Hematopoietic multipotent progenitor cell treated with erythropoietin and hydrocortisone succinate and interleukin-3 and kit ligand, for 8 days (in vitro differentiated cells): Measurements from ENCODE around the gene STPG3.

Source experiments
- DNase-seq: peaks from one replicate; pipeline ENCODE4 v3.0.0-alpha.2; 2015

Gene STPG3

DNA sequence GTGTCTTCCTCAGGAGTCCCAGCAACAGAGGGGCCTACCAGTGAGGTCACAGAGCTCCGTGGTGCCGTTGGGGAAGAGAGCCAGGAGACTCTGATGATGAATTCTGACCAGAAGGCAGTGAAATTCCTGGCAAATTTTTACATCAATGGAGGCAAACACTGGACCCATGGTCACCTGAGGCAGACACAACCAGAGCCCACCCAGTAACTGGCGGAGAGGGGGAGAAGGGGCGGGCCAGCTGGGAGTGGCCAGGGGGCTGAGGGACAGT is at the start of gene STPG3:
Gene STPG3, plus strand, starts transcription at position 93 of the 268 bp plus-strand sequence. Its CDS starts 1 bp downstream, at position 94.
- DNase-seq = no peak

DNA sequence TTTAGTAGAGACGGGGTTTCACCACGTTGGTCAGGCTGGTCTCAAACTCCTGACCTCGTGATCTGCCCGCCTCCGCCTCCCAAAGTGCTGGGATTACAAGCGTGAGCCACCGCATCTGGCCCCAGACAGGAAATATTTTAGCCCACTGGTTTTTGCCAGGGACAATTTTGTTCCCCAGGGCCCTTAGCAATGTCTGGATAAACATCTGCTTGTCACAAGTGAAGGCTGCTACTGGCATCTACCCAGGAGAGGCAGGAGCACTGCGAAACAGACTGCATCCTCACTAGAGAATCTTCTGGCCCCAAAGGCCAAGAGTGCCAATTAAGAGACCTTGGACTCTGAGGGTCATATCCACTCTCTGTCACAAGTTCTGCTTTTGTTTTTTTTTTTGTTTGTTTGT is 48.1 kb upstream of the STPG3 start:
- no peak for DNase-seq

DNA sequence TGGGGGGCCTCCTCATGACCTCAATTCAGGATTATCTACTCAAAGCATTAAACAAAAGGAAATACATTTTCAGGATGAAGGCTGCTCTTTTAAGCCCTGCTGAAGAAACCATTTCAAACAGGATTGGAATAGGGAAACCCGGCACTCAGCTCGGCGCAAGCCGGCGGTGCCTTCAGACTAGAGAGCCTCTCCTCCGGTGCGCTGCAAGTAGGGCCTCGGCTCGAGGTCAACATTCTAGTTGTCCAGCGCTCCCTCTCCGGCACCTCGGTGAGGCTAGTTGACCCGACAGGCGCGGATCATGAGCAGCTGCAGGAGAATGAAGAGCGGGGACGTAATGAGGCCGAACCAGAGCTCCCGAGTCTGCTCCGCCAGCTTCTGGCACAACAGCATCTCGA is 46.4 kb upstream of the STPG3 start:
- no peak for DNase-seq

DNA sequence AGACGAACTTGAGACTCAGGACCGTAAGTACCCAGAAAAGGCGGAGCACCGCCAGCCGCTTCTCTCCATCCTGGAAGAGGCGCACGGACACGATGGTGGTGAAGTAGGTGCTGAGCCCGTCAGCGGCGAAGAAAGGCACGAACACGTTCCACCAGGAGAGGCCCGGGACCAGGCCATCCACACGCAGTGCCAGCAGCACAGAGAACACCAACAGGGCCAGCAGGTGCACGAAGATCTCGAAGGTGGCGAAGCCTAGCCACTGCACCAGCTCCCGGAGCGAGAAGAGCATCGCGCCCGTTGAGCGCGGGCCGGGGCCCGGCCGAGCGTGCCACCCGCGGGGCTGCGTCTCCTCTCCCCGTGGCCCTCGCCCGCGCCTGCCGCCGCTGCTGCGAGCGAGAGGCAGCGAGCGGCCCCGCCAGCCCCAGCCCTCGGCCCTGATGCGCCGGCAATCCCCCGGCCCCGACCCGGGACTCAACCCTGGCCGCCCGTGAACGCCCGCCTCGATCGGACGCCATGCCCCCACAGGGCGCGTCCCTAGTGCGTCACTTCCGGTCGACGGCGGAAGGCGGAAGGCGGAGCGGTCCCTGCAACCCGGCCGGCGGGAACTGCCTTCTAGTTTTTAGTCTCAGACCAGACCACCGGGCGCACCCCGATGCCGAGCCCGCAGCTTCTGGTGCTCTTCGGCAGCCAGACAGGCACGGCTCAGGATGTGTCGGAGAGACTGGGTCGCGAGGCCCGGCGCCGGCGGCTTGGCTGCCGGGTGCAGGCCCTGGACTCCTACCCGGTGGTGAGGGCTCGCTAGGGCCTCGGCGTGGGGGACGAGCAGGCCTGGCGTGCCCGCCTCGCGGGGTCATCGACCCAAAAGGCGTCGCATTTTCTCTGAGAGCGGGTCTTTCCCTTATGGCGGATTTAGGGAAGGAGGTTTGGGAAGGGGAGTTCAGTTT is 45.7 kb upstream of the STPG3 start, which contains the start of the genes NDOR1 and TMEM203:
Gene NDOR1, plus strand, starts transcription at position 575 of the 944 bp plus-strand sequence. Its CDS starts 78 bp downstream, at position 653.
Gene TMEM203, minus strand, starts transcription at position 523 of the 944 bp plus-strand sequence. Its CDS starts 234 bp downstream, at position 289.
- peak; percentile 88 for DNase-seq

DNA sequence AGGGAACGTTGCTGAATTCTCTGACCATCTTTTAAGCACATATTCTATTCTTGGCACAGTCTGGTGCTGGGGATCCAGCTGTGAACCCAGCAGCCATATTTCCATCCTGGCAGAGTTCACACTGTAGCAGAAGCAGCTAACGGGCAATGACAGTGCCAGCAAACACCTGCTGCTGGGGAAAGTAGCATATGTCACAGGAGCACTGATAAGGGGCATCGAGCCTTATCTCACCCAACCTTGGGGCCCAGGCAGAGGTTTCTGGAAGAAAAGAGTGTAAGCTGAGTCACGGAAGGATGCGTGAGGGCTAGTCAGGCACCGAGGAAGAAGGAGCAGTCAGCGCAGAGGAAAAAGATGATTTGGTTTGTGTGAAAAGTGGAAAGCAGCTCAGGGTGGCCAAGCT is 44.5 kb upstream of the STPG3 start:
- peak; percentile 76 for DNase-seq

DNA sequence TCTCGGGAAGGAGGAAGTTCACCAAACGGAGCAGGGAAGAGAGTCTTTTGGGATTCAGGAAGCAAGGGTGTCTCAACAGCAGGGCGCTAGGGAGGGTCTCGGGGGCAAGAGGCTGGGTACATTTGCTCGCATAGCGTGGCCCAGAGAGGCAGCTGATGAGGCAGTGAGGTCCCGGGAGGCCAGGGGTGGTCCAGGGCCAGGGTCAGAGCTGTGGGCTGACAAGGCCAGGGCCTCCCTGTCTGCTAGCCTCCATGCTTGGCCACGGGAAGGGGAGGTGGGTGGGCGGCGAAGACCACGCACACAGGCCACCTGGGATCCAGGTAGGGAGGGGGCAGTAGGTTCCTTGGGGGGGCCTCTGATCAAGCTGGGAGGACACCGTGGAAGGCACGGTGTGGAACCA is 39.6 kb upstream of the STPG3 start:
- no peak for DNase-seq

DNA sequence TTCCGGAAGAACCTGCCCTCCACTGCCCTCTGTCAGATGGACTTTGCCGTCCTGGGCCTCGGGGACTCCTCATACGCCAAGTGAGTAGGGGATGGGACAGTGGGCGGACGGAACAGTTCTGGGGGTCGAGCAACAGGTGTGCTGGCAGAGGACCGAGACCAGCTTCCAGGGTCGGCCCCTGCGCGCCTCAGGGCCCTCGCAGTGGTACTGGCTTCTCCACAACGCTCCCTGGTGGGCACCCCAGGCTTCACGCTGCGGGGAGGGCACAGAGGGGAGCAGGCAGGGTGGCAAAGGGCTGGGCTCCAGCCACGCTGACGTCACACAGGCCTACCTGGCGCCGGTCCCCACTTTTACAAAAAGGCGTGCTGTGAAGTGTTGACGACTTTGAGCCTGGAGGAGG is 38.6 kb upstream of the STPG3 start:
- DNase-seq = no peak

DNA sequence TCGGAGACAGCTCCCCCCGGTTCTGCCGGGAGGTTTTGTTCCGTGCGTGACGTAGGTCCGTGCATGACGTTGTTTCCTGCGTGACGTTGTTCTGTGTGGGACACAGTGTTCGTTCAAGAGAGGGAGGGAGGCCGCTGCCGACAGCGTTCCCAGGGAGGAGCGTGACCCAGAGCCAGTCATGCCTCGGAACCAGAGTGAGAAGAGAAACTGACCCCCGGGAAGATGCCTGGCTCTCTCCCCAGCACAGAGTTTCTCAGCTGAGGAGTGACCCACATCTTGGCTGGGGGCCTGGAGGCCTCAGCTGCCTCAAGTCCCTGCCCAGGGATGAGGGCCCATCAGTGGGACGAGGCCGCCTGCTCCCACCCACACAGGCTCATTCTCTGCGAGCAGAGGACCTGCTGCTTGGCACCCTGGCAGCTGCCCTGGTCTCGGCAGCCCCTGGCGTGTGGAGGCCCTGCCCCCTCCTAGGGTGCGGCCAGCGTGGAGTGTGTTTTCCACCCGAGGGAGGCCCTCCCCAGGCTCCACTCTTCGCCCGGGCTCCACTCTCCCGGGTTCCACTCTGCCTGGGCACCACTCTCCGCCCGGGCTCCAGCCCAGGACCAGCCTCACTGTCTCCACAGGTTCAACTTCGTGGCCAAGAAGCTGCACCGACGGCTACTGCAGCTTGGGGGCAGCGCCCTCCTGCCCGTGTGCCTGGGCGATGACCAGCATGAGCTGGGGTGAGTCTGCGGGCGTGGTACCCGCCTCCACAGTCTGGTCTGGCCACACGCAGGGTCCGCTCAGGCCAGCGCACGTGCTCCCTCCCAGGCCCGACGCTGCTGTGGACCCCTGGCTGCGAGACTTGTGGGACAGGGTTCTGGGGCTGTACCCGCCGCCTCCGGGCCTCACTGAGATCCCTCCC is 37.7 kb upstream of the STPG3 start:
- no peak for DNase-seq

DNA sequence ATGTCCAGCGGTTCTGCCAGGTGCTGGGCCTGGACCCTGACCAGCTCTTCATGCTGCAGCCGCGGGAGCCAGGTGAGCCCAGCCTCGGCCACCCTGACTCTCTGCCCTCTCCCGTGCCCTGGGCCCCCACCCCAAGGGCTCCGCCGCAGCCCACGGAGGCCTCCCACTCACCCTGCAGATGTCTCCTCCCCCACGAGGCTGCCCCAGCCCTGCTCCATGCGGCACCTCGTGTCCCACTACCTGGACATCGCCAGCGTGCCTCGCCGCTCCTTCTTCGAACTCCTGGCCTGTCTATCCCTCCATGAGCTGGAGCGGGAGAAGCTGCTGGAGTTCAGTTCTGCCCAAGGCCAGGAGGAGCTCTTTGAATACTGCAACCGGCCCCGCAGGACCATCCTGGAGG is 36.5 kb upstream of the STPG3 start:
- DNase-seq = no peak

DNA sequence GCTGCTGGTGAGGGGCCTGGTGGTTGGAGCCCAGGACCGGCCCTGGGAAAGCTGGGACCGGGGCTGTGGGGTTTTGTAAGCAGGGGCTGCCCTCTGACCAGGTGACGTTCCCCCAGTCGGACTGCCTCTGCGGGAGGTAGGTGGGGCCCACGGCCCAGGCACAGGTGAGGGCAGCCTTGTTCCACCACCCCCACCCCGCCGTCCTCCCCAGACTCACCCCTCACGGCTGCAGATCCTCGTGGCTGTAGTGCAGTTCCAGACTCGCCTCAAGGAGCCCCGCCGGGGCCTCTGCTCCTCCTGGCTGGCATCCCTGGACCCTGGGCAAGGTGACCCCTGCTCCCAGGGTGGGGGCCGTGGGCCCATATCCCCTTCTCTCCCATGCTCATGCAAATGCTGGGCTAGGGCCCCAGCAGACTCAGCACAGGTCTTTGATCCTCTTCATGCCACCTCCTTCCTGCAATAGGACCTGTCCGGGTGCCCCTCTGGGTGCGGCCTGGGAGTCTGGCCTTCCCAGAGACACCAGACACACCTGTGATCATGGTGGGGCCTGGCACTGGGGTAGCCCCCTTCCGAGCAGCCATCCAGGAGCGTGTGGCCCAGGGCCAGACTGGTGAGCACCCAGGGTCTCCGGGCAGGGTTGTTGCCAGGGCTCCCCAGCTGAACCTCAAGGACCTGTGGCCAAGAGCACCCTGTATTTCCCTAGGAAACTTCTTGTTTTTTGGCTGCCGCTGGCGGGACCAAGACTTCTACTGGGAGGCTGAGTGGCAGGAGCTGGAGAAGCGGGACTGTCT is 35.7 kb upstream of the STPG3 start:
- no peak for DNase-seq

DNA sequence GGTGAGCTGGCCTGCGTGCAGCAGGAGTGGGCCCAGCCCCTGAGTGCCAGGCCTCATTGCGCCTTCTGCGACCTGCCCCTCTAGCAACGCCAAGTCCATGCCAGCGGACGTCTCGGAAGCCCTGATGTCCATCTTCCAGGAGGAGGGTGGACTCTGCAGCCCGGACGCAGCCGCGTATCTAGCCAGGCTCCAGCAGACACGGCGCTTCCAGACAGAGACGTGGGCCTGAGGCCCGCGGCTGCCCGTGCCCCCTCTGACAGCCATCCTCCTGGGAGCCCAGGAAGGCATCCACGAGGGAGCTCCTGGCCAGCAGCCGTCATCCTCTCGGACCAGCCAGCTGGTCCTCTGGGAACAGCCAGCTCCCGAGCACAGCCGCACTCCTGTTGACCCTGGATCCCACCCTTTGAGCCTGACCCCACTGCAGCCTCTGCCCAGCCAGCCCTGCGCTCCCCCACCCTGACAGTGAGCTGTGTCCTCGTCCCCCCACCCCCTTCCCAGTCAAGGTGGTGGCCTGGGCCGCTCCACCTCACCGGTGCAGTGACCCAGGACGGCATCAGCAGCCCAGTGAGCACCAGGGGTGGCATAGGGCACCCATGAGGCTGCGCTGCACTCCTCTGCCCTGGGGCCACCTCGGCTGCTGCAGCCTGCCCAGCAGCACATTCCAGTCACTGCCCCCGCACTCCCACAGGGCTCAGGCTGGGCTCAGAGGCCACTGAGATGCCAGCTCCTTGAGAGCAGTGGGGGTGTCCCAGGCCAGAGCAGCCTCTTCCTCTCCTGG is 34.7 kb upstream of the STPG3 start:
- DNase-seq = no peak

DNA sequence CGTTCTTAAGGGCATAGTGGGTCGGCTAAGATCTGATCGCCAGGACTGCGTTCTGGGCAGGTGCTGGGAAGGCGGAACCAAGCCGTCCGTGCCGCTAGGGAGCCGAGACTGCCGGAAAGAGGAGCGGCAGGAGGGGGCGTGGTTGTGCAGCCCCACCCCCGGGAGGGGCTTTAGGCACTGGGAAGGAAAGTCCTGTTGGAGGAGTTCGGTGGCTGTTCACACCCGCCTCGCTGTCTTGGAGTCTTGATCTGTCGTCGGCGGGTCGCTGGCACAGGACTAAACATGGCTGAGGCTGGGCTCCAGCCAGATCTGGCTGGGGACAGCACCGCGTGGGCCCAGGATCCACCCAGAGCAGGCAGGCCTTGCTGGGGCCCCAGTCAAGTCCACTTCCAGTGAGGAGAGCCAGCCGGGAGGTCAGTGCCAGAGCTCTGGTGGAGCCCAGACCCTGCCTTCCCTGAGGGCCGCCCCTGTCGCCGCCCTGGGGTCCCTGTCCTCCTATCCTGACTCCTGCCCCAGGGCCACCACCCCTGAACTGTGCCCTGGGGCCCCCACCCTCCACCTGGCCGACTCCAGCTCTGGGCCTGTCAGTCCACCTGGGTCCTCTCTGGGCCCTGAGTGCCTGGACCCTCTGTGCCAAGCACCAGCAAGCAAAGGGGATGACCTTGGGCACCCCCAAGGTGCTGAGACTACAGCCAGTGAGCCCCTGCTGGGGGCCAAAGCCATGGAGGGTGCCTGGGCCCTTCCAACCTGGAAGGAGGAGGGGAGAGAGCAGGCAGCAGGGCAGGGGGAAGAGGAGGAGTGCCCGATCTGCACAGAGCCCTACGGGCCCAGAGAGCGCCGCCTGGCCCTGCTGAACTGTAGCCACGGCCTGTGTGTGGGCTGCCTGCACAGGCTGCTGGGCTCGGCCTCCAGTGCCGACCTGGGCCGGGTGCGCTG is 33.5 kb upstream of the STPG3 start:
- DNase-seq = peak; percentile 34

DNA sequence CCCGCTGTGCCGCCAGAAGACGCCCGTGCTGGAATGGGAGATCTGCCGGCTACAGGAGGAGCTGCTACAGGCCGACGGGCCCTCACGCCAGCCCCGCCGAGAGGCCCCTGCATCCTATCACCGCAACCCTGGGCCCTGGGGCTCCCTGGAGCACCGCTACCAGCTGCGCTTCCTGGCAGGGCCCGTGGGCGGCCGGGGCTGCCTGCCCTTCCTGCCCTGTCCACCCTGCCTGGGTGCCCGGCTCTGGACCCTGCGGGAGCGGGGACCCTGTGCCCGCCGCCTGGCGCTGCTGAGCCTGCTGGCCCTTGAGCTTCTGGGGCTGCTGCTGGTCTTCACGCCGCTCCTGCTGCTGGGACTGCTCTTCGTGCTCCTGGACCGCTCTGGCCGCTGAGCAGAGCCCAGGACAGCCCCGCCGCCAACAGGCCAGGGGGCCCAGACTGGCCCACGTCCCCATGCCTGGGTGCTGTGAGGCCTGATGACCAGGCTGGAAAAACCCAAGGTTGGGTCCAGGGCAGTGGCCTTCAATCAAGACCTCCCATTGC is 32.8 kb upstream of the STPG3 start:
- DNase-seq = no peak

DNA sequence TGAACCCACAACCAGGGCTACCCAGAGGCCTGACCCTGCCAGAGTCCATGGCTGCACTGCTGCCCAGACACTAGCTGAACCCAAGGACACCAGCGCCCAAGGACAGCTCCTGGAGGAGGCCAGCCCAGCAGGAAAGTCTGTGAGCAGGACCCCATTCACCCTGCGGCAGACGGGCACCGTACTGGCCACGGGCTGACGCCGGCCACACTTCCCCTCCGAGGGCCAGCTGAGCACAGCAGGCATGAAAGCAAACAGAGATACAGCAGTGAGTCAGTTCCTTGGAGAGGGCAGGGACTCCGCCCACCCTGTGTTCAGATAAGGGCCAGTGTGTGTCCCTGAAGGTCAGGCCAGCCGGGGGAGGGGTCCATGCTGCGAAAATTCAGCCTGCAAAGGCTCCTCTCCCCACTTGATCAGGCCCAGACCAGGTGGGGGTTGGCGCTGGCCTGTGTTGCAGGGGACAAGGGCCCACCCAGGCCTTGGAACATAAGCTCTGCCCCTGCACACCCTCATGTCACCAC is 32.3 kb upstream of the STPG3 start:
- peak; percentile 83 for DNase-seq

DNA sequence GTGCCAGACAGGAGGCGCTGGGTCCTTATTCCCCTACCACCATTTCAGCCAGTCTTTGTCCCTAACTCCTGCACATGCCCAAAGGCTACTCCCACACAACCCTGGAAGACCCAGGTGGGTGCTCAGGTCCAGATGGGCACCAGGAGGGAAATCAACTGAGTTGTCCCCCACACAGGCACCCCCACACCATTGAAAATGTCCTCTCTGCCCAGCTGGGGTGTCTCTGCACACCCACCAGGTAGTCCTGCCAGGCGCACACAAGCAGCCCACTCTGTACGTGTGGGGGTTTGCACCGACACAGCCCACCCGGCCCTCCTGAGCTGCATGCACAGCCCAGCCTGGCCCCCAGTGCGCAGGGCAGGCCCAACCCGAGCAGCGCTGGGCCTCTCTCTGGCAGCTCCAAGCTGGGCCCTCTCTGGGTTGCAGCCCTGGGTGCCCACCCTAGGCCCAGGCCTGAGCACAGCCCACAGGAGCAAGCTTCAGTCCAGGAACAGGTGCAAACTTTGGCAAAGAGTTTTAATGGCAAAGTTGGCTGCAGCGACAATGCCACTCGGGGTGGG is 31.2 kb upstream of the STPG3 start:
- no peak for DNase-seq

DNA sequence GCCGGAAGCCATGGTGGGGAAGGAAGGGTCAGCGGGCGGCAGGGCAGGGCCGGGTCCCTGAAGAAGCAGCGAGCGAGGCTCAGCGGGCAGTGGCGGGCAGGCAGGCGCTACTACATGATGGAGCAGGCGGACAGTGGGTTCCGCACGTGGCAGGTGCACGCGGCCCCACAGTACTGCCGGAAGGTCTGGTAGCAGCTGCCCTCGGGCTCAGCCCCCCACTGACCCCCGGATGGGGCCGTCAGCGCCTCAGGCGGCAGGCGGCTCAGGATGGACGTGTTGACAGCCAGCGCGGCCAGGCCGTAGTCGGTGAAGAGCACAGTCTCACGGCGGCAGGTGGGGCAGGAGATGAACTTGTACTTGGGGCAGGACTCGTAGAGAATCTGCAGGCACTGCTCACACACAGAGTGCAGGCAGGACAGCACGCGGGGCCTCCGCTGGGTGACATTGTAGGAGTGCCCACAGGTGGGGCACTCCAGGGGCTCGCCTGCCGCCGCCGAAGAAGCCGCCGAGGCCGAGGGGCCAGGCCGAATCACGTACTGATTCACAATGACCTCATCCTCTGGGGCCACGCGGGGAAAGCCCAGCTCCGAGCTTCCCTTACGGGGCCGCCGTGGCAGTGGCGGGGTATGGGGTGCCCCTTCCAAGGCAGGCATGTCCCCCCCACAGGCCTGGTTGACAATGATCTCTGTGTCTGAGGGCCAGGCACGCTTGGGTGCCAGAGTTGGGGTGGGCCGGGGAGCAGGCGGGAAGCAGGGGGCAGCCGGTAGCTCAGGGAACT is 30.6 kb upstream of the STPG3 start:
- DNase-seq = no peak

DNA sequence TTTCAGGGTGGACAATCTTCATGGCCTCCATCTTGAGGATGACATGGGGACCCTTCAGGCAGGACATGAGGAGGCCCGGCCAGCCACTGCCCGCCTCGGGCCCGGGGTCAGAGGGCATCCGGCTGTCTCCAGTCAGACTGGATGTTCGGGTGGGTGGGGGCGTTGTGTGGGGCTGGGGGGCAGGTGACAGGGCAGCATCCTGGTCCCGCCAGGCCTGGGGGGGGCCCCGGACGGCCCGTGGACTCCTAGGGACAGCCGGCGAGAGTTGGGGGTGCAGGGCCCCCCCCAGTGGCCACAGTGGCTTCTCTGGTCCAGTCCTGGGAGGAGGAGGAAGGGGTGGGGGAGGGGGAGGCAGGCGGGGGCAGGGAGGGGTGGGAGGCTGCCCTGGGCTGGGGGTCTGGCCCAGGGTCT is 30.0 kb upstream of the STPG3 start:
- DNase-seq = no peak

DNA sequence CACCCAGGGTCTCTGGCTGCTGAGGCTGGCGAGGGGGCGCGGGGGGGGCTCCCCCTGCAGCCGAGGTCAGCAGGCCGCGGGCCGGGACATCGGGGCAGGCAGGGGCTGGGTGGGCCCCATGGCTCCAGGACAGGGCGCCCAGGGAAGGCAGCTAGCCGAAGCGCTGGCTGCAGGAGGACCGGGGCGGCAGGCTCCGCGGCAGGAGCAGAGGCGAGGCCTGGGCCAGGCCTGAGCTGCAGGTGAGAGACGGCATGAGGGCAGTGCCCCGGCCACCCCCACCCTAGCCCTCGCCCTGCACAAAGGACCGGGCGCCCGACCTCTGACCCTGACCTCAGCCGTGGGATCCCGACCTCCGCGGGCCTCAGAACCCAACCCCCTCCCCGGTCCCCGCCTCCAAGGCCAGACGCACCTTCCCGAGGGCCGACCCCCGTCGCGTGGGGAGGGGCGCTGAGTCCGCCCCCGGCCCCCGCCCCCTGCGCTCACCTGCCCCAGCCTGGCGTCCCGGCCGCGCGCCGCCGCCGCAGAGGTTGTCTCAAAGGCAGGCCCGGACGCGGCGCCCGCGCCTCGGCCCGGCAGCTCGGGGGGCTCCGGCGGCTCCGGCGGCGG is 29.5 kb upstream of the STPG3 start:
- no peak for DNase-seq
